Fibroblast of skin of left quadriceps (primary cell): Measurements from ENCODE around the gene HEYL.
"Not testable (repeated sequence)": the region's sequence is repeated elsewhere in the genome, so short reads cannot be mapped to it uniquely, and the experiment has no call there.

Source experiments
- DNase-seq, 2 experiments: peaks; one replicate each; pipeline ENCODE4 v3.0.0-alpha.2; 2013; ENCODE audit warnings: low read depth in 2 of 2

The HEYL gene

GRCh38 chr1:39608921-39609320 is 30.5 kb downstream of the HEYL start:
- no peak for DNase-seq

GRCh38 chr1:39603677-39604076 is 35.8 kb downstream of the HEYL start:
- not testable (repeated sequence) for DNase-seq

- not testable (repeated sequence) for DNase-seq
Measured at GRCh38 chr1:39601667-39602255, 37.7 kb downstream of the HEYL start.

GRCh38 chr1:39596163-39596562 is 43.3 kb downstream of the HEYL start:
- no peak for DNase-seq

GRCh38 chr1:39593386-39593785 is 46.1 kb downstream of the HEYL start:
- no peak for DNase-seq

- DNase-seq: no peak
Measured at GRCh38 chr1:39592069-39592468, 47.4 kb downstream of the HEYL start.

- DNase-seq: no peak
Measured at GRCh38 chr1:39590546-39590945, 48.9 kb downstream of the HEYL start.

- no peak for DNase-seq
Measured at GRCh38 chr1:39585933-39586332, 53.5 kb downstream of the HEYL start.

GRCh38 chr1:39576016-39576657 is 63.3 kb downstream of the HEYL start:
- DNase-seq: no peak

- DNase-seq: no peak
Measured at GRCh38 chr1:39575191-39576015, 64.0 kb downstream of the HEYL start.

GRCh38 chr1:39574646-39575045 is 64.8 kb downstream of the HEYL start:
- DNase-seq: no peak
